NCI-H1105 (cell line): ENCODE measurements around the gene CBFA2T2.

Source experiments
- DNase-seq: peaks from one replicate; lab custom pipeline; 2025; lab: John Stamatoyannopoulos, UW

CBFA2T2 gene

DNA sequence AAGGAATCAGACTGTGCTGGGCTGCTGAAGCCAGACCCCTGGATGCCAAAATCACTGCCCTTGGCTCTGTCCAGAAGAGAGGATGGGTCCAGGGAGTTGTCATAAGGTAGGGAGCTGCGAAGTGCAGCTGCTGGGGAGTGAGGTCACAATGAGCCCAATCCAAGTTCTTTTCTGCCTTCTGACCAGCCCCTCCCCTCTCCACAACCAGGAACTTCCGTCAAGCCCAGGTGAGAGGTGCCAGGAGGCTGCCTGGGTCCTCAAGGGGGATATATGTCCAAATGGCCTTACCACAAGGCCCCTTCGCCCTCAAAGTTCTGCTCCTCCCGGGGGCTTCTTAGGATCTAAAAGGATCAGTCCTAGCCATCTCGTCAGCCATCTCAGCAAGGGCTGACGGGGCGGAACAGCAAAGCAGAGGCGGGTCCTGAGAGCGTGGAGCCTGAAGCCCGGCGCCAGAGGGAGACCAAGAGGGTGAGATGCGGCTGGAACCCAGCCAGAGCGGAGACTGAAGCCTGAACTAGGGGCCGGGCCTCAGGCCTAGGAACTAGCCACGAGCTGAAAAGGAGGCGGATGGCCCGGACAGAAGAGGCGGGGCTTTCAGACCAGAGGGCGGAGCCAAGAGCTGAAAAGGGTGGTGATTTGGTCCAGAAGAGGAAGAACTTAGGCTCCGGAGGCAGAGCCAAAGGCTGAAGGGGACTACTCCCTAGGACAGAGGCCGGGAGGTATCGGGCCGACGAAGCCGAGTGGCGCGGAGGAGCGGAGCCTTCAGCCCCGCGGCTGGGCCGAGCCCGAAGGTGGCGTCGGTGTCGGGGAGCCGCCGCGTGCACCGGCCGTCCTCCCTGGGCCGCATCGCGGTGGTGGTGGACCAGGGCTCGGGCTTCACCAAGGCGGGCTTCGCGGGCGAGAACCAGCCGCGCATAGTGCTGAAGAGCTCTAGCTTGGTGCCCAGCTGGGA, 176.7 kb downstream of the CBFA2T2 start, which contains the start of gene ACTL10:
TSS of gene ACTL10 (plus strand) at position 651 of the 952 bp plus-strand sequence. CDS start 555 bp downstream, outside the sequence.
- DNase-seq: peak; percentile 99

DNA sequence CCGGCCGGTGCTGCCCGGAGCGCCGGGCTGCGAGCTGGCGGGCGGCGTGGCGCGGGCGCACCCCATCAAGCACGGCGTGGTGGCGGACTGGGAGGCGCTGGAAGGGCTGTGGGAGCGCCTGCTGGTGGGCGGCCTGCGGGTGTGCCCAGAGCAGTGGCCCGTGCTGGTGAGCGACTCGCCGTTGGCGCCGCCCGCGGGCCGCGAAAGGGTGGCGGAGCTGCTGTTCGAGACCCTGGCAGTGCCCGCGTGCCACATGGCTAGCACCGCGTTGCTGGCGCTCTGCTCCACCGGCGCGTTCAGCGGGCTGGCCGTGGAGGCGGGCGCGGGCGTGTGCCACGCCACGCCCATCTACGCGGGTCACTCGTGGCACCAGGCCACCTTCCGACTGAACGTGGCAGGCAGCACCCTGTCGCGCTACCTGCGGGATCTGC, 177.4 kb downstream of the CBFA2T2 start:
- DNase-seq: peak; percentile 39

DNA sequence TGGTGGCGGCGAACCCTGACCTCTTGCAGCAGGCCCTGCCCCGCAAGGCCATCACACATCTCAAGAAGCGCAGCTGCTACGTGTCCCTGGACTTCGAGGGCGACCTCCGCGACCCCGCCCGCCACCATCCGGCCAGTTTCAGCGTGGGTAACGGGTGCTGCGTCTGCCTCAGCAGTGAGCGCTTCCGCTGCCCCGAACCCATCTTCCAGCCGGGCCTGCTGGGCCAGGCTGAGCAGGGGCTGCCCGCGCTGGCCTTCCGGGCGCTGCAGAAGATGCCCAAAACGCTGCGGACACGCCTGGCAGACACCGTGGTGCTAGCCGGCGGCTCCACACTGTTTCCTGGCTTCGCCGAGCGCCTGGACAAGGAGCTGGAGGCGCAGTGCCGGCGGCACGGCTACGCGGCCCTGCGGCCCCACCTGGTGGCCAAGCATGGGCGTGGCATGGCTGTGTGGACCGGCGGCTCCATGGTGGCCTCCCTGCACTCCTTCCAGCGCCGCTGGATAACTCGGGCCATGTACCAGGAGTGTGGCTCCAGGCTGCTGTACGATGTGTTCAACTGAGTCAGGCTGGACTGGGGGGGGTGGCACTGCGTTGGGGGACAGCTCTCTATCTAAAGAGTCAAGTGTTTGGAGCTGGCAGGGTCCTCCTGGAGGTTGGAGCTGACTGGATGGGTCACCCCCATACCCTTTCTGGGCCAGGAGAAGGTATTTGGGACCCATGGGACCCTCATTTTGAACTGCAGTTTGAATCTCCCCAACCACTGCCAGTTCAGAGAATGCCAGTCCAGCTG, 178.0 kb downstream of the CBFA2T2 start:
- peak; percentile 72 for DNase-seq

DNA sequence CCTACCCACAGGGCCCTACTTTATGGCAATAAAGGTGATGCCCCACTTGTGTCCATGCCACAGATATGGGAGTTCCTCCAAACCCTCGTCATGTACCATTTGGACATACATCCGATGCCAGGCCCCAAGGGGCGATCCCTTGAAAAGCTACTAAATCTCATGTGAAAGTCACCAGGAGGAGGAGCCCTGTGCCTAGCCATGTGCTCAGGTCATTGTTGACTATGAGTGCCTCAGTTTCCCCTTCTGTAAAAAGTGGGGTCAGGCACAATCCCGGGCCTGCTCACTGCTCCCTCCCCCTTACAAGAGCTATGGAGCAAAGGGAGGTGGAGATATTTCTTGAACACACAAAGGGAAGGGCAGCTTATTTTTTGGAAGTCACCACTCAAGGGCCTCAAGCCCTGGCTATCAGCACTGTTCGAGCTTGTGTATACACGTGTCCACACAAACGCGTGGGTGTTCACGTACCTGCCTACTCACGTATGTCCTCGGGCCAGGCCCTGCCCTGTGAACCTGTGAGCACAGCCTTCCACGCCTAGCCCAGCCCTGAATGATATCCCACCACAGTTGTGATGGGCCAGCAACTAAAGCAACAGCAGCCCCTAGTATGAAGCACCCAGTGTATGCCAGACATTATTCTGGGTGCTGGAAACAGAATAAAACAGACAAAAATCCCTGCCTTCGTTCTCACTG, 178.7 kb downstream of the CBFA2T2 start:
- DNase-seq: no peak

DNA sequence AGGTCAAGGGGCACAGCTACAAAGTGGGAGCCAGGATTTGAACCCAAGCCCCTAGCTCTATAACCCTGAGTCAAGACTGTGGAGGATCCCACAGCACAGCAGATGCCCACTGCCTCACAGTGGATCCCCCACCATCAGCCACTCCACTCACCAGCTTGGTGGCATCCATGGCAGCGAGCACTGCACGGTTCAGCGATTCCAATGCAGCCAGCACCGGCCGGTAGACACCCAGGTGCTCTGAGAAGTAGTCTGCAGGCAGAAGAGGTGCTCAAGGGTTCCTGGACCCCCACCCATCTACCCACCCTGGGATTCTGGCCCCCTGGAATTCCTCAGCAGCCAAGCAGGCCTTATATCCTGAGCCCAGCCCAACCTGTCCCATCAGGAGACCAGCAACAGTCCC, 179.3 kb downstream of the CBFA2T2 start:
- no peak for DNase-seq

DNA sequence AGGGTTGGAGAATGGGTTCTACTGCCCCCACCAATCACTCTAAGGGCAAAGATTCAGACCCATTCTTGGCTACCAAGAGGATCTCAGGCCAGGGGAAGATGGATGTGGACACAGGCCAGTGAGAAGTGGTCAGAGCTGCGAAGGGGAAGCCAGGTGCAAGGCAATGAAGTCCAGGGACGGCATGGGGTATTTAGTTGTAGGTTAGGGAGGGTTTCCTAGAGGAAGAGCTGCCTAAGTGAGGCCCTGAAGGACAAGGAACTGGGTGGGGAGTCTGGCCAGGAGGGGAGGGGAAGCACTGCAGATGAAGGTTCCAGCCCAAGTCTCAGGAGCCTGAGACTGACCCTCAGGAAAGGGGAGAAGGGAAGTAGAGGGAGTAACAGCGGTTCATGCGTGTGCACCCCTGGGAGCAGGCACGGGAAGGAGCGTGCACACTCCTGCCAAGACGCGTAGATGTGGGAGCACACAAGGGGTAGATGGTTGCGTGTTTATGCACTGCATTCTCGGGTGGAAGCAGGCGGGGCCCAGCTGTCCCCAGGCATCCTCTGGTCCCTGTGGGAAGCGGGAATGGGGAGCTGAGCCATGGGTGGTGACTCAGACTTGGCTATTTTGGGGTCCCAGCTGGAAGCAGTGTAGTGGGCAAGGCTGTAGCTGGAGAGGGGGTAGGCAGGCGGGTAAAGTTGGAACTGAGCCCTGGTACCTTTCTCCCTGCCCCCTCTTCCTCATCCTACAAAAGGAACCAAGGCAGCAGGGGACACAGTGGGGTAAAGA, 180.2 kb downstream of the CBFA2T2 start:
- DNase-seq: no peak

DNA sequence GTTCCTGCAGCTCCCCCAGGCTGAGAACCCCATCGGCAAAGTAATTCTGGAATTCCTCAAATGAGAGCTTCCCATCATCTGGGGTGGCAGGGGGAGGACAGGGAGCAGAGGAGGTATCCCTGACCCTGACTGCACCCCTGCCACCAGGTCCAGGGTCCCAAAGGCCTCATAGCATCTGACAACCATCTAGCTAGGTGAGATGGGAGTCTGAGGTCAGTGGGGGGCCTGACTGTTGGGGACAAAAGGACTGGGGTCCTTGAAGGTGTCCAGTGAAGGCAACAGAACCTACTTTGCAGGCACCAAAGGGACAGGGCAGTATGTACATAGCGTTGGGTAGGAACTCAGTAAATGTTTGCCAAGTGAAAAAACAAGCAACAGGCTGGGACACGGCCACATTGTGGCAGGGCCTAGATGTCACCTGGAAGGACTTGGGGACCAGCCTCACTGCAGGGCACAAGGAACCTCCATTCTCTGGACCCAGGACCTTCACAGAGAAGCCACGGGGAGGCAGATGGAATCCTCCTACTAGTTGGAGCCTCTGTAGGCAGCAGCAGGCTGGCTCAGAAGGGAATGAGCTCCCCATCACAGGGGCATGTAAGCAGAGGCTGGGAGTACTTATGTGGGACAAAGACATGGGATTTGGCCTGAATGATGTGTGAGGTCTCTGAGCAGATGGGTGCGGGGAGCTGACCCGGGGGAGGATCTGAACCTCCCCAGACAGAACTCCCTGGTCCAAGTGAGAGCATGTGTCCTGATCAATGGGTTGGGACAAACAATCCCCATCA, 181.0 kb downstream of the CBFA2T2 start:
- DNase-seq: no peak

DNA sequence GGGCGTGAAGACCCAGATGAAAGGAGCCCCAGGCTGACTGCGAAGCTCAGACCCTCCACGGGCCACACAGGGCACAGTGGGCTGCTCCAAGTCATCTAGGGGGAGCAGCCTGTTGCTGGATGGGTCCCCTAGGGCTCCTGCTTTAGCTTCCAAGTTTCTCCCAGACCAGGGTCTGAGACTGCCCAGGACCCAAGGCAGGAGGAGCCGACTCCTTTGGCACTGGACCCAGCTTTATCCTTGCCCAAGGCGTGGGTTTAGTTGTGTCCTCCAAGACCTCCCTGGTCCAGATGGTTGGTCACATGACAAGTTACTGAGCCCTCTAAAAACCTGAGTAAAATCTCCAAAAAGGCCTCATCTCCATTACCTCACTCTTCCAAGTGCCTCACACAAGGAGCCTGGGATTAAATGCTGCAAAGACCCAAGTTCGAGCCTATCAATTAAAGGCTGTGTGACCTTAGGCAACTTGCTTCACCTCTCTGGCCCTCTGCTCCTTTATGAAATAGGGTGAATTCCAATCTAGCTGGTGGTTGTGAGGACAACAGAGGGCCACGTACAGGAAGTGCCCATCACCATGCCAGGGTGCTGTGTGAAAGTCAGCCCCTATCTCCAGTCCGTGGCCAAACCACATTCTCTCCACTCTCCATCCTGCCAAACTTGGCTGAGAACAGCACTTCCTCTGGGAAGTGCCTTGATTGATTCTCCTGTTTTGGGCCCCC, 181.8 kb downstream of the CBFA2T2 start:
- DNase-seq: no peak

DNA sequence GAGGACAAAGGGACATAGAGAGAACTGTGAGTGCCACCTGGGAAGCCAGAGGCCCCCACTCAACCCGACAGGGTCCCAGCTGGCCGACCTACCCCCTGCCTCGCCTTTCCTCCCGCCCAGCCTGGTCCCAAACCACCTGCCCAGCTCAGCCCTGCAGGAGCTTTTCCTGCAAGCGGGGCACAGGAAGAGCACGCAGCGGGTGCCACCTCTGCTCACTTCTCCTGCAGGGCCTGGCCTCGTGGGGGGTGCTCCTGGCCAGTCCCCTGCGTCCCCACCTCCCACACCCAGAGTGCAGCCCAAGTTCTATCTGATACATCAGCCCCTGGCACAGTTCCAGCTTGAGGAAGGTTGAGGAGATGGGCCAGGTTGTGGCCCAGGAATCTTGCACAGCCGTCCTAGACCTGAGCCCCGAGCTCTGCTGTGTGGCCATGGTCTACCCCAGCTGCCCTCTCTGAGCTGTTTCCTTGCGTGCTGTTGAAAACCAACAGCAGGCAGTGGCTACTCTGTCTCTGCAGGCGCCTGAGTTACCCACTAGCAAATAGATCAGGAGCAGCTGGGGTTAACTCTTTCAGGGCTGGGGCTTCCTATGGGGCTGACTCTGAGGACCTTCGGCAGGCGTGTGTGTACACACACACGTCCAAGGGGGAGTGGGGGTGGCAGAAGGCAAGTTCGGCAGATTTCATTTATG, 182.7 kb downstream of the CBFA2T2 start:
- DNase-seq: no peak

DNA sequence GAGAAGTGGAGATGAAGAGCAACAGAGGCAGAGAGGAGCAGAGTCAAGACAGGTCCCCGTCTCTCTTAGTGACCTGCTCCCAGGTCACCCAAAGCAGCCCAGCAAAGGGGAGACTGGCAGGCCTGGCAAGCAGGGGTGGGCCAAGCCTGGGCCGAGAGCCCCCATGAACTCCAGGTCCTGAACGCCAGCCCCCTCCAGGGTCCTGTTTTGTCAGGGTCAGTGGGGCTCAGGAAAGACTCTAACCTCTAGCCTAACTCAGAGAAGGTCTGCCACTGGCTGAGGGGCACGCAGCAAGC, 183.2 kb downstream of the CBFA2T2 start:
- no peak for DNase-seq

DNA sequence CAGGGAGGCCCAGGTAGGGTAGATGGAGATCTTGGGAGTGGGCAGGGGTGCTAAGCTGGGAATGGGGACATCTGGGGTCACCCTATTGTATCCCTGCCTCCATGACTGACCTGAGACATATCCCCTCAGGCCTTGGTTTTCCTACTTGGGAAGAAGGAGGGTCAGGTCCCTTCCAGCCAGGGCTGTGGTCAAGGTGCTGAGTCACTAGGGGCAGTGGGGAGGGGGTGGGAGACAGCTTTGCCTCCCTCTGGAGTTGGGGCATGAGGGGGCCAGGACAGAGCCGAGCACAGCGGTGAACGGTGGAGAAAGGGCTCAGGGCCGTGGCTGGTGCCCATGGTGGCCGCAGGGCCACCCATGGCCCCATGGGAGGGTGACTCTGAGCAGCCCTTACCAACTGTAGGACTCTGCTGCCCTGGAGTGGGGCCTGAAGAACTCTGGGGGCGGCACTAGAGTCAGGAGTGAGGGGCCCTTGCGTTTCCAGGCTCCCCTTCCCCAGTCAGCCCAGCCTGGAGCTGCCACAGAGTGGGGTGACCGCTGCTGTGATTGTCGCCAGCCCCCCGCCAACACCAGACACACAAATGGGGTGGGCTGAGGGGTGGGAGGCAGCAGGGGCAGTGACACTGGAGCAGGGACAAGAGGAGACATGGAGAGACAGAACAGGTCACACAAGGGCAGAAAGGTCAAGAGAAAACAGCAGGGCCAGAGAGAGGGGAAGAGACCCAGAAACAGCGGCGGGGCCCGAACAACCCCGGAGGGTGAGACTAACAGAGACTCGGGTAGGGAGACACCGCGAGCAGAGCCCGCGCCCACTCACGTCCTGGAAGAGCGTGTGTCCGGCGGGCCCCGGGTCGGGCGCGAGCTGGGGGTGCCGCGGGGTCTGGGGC, 183.8 kb downstream of the CBFA2T2 start:
- no peak for DNase-seq

DNA sequence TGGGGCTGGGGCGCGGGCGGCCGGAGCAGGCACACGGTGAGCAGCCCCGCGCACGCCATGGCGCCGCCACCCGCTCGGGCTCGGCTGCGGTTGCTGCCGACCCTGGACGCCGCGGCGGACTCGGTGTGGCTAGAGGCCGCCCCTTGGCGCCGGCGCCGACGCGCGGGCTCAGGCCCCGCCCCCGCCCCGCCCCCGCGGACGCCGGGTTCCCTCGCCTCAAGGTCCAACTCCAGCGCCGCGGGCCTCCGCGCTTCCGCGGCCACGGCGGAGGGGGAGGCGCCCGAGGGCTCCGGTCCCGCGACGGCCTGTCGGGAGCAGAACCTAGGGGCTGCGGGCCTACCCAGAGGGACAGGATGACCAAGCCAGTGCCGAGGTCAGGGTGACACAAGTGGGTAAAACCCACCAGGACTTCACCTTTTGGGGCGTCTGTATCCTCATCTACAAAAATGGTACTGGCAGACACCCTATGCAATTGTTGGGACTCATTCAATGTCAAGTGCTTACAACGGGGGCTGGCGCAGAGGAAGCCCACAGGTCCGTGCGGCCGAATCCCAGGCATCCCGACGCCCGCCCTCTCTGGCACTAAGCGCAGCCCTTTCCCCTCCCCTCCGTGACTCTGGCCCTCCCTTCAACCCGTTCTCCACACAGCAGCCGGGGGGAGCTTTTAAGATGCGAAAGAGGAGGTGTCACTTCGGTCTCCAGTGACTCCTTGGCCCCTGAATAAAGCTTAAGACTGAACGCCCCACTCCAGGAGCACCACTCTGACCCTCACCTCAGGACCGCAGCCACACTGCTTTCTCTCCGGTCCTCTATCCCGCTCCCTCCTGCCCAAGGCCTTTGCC, 184.6 kb downstream of the CBFA2T2 start, which contains the start of gene NECAB3:
TSS of gene NECAB3 (minus strand) at position 135 of the 842 bp plus-strand sequence. CDS start at position 59, 76 bp downstream.
- peak; percentile 82 for DNase-seq

DNA sequence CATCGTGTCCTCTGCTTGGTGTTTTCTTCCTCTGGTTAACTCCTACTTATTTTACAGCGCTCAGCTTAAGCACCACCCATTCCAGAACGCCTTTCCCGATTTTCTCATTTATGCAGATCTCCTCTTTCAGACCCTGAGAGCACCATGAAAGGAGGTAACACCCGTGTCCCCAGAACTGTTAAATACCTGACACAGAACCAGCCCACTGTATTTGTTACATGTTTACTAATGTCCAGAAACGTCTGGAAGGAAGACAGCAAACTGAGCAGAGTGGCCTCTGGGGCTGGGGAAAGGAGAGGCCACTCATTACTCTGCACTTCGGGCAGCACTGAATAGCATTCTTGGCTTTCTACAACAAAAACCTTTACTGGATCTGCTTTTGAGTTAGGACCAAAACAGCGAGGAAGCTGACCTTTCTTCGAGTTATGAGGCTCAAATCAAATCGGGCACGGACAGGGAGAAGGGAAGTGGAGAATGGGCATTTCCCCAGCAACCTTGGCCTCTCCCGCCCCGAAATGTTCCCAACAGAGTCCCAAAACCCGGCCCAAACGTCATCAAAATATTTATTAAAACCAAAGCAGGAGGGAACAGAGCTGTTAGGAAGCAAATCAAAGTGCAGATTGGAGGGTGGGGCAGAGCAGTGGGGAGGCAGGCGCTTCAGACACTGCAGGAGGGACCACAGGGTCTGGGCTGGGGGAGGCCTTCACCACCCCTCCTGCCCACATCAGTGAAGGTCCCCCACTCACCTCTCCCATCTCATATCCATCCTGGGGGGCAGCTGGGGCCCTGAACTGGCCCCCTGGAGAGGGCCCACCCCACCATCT, 185.5 kb downstream of the CBFA2T2 start:
- DNase-seq: no peak

DNA sequence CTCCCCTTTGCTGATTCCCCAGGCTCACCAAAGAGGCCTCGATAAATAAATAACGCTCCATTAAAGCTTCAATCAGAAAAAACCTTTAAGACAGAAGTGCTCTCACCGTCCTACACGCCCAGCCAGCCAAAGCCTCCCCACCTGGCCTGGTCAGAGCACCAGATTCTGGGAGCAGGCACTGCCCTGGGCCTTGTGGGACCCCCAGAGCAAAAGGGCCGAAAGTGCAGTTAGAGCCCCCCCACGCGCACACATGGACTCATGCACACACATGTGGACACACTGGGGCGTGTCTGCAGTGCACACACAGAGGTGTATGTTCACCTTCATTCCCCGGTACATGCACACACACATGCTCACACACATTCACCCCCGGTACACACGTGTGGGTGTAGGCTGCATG, 186.2 kb downstream of the CBFA2T2 start:
- no peak for DNase-seq

DNA sequence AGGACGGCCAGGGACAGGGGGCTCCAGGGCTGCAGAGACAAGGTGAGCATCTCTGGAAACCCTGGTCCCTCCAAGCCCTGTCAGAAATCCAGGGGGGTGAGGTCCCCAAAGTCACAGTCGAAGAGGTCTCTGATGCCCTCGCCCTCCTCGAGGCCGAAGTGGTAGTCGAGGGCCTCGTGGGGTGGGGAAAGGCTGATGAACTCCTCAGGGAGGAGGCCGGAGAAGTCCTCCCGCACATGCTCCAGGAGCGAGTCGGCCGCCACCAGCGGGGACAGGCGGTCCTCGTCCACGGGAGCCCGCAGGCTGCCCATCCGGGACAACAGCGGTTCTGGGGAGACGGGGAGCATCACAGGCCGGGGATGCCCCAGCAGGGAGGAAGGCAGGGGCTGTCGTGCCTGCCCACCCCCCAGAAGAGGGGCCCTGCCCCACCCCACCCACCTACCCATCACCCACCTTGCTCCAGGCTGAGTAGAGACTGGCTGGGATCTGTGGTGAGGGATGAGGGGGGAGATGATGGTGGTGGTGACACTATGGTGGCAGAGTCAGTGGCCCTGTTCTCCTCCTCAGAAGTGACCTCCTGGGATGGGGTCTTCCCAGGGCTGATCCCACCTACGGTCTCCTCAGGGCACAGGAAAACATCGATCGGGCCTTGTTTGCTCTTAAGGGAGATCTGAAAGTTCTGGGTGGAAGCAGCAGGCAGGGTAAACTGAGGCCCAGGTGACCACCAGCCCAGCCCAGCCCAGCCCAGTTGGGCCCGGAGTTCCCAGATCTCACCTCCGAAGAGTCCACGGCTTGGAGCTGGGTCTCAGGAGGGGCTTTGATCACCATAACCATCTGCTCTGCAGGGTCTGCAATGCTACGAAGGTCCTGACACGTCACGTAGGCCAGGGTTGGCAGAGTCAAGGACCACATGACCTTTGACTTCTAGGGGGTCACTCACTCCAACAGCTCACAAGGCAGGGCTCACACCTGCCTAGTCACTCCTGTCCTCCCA, 187.1 kb downstream of the CBFA2T2 start:
- DNase-seq: no peak
